ENCODE measurements around the gene VPS18.

DNA sequence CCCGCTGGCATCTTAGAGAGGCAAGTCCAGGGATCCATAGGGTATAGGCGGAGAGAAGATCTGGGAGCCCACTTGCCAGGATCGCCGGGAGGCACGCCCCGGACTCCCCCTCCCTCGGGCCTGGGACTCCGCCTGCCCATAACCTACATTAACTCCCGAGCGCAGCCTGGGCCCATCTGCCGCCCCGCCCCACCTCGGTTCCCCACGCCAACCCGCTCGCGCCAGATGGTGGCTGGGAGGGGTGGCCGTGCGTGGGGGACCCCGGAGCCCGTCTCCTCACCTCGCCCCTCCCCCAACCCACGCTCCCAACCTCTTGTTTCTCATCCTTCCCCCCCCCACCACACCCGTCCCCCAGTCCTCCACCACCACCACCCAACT lies 33.2 kb downstream of the VPS18 start:
- no peak for TF ChIP-seq EZH2 (IDR thresholded peaks at IDR 0.05)
- TF ChIP-seq POLR2AphosphoS5 (IDR thresholded peaks at IDR 0.05; ENCODE audit: borderline replicate concordance, low read depth, low read length): no peak

All from SK-N-MC (cell line).